ENCODE measurements around the gene RAB3IL1.
"Not testable (repeated sequence)": the region's sequence is repeated elsewhere in the genome, so short reads cannot be mapped to it uniquely, and the experiment has no call there.

RAB3IL1 gene

GRCh38 chr11:61953632-61954031 is 36.3 kb upstream of the RAB3IL1 start:
- not testable (repeated sequence) for DNase-seq

DNA sequence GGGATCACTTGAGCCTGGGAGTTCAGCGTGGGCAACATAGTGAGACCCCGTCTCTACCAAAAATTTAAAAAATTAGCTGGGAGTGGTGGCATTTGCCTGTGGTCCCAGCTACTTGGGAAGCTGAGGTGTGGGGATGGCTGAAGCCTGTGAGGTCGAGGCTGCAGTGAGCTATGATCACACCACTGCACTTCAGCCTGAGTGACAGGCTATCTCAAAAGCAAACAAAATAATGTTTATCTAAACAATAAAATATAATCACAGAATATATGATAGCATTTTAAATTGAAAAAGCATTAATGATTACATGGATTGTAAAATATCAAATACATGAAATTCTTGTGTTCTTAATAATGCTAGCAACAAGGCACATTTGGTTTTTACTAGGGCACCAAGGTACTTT is 35.5 kb upstream of the RAB3IL1 start:
- no peak for DNase-seq

GRCh38 chr11:61951484-61952135 is 34.2 kb upstream of the RAB3IL1 start:
- DNase-seq, result no peak

GRCh38 chr11:61950035-61950547 is 32.7 kb upstream of the RAB3IL1 start, which contains the start of gene BEST1:
Gene BEST1 (plus strand): TSS chr11:61950351. CDS start chr11:61951807, 1,456 bp downstream.
- peak in 10 of 14 donors; percentile 44 to 86 (median 68) for DNase-seq

GRCh38 chr11:61949169-61950034 is 32.0 kb upstream of the RAB3IL1 start:
- DNase-seq, result peak in 12 of 14 donors; percentile 66 to 93 (median 85)

GRCh38 chr11:61948505-61948904 is 31.1 kb upstream of the RAB3IL1 start:
- DNase-seq, result no peak

DNA sequence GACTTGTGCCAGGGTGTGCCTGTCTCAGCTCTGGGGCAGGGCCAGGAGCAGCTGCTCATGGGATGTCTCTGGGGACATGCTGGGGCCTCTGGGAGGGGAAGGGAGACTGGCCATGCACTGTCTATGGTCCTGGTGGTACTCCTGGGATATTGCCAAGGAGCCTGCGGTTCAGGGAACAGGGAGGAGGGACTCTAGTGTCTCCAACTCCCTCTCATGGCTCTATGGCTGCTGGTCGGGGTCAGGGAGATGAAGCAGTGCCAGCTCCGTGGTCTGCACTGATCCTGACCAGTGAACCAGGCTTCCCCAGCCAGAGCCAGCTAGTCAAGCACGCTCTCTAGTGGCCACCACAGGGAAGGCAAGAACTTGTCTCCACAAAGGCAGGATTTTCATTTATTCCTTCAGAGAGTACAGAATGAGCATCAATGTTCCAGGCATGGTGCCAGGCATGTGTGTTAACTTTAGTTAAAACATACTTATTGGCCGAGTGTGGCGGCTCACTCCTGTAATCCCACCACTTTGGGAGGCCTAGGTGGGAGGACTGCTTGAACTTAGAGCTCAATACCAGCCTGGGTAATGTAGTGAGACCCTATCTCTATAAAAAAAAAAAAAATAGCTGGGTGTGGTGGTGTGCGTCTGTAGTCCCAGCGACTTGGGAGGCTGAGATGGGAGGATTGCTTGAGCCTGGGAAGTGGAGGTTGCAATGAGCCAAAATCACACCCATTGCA is 30.3 kb upstream of the RAB3IL1 start:
- peak in 12 of 14 donors; percentile 57 to 82 (median 77) for DNase-seq

DNA sequence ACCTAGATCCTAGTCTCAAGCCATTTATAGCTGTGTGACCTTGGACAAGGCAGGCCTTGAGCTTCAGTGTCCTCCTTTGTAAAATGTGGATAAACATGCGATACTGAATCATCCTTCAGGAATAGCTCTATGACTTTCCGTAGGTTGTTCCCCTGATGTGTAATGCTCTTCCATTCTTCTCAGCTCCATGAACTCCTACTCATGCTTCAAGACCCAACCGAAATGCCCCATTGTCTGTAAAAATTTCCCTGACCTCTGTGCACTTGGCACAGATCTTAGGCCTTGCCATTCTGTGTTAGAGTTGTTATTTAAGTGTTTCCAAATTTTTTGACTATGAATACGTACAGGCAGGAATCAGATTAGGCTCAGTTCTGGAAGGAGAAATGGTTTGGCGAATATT is 29.5 kb upstream of the RAB3IL1 start:
- no peak for DNase-seq

GRCh38 chr11:61945191-61945590 is 27.8 kb upstream of the RAB3IL1 start:
- no peak for DNase-seq

- no peak for DNase-seq
Measured at GRCh38 chr11:61940466-61940865, 23.1 kb upstream of the RAB3IL1 start.

DNA sequence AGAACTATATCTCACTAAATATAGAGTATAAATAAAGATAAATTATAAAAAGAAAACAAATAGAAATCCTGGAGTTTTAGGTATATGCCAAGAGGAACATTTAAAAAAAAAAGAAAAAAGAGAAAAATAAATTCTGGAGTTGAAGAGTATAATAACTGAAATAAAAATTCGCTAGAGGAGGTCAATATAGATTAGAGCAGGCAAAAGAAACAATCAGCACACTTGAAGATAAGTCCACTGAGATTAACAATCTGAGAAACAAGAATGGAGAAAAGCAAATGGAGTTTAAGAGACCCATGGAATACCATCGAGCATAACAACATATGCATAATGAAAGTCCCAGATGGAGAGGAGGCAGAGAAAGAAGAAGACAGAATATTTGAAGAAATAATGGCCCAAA is 18.5 kb upstream of the RAB3IL1 start:
- DNase-seq, result no peak

GRCh38 chr11:61930933-61931332 is 13.6 kb upstream of the RAB3IL1 start:
- no peak for DNase-seq

GRCh38 chr11:61928606-61929005 is 11.2 kb upstream of the RAB3IL1 start:
- no peak for DNase-seq

GRCh38 chr11:61927501-61927900 is 10.1 kb upstream of the RAB3IL1 start:
- no peak for DNase-seq

DNA sequence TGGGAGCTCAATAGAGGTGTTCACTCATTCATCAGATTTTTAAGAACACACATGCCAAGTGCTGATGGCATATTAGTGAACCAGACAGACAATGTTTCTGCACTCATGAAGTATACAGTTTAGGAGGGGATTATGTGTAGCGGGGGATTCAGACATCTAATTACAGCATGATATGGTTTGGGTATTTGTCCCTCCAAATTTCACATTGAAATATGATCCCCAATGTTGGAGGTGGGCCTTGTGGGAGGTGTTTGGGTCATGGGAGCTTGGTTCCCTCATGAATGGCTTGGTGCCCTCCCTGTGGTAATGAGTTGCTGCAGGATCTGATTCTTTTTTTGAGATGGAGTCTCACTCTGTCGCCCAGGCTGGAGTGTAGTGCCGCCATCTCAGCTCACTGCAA is 8.9 kb upstream of the RAB3IL1 start:
- DNase-seq, result no peak

DNA sequence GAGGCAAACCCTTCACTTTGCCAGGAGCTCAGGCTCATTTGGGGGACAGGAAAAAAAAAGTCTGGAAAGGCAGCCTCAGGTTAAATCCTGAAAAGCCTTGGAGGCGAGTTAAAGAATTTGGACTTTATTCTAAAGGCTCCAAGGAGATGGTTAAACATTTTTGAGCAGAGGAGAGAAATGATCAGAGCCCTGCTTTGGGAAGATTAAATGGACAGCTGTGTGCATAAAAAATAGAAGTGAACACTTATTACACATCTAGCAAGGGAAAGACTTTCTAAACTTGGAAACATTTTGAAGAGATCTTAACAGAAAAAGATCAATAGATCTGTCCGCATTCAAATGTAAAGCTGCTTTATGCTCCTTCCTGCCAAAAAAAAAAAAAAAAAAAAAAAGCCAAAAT is 8.4 kb upstream of the RAB3IL1 start:
- no peak for DNase-seq

DNA sequence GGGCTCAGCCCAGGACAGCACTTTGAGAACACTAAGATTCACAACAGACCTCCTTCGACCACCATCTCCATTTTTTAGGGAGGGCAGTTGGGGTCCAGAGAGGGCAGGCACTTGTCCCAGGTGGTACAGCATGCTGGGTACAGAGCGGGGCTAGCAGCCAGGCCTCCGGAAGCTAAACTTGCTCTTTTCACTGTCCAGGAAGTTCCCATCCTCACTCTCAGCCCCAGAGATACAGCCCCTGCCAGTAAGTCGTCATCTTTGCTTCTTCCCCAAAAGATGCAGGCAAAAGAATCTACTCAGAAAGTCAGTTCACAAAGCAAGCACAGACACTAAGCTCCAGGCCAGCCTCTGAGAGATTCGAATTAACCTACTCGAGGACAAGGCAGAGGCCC is 6.7 kb upstream of the RAB3IL1 start:
- DNase-seq, result no peak

DNA sequence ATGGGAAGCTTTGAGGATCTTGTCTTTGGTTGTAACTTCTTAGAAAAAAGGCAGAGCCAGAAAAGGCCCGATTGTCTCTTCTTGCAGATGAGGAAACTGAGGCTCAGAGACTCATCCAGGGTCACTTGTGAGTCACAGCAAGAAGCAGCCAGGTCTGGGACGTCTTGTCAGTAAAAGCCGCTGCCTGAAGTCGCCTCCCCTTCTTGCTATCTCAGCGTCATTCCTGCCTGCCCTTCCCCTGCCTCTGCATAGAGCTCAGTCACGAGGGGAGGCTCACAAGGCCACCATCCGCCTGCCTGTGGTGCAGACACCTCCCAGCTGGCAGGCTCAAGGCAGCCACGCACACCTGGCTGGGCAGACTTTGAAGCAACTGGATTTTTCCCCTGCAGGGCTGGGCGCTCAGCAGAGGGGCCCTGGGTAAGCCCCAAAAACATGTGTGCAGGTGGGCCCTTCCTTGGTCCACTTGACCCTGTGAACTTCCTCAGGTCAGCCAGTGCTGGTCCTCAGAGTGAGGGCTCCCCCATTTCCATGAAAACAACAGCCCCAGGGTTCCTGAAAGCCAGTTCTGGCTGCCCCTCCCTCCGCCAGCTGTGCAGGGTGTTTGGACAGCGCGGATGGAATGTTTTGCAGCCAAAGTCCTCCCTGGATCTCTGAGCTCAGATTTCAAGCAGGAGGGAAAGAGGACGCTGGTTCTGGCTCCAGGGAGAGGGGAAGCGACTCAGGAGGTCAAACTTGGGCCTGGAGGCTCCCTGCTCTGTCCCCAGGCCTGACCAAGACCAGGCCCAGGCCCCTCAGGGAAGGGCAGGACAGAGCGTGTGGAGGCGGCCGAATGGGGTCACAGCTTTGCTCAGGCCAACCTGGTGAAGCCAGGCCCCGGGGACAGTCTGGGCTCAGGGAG is 6.0 kb upstream of the RAB3IL1 start:
- peak in 2 of 14 donors; percentile 32 to 38 for DNase-seq

DNA sequence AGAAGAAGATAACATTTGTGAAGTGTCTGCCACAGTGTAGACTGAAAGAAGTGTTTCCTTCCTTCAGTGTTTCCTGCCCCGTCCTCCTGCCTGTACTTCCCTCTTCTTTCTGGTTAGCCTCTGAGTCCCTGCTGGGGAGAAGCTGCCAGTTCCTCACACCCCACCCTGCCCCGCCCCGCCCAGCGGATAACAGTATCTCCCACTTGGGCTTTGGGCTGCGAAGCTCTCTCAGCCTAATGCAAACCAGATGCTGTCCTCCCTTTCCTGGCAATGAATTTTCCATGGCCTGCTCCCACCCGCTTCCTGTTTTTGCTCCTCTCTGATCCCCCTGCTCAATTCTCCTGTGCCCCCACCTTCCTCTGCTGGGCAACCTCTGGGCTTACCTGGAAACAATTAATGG is 5.2 kb upstream of the RAB3IL1 start:
- peak in 1 of 14 donors; percentile 48 for DNase-seq

- no peak for DNase-seq
Measured at GRCh38 chr11:61921446-61921845, 4.1 kb upstream of the RAB3IL1 start.

GRCh38 chr11:61919705-61920631 is 2.6 kb upstream of the RAB3IL1 start:
- no peak for DNase-seq
